PFSK-1 (cell line): ENCODE measurements around the gene SYNDIG1L.

Source experiments
- FOXP2 ChIP-seq: optimal IDR thresholded peaks from 2 replicates; pipeline ENCODE3; 2011; ENCODE audit warnings: borderline replicate concordance, control low read depth, inconsistent platforms; ENCODE audit not compliant: insufficient read depth; ENCODE audit errors: extremely low read length, extremely low read depth
- POLR2AphosphoS5 ChIP-seq: IDR thresholded peaks from 2 replicates; pipeline ENCODE4 v1.6.1; 2012; ENCODE audit warnings: low read depth, mild to moderate bottlenecking, control low read depth, low read length, moderate library complexity
- SIN3A ChIP-seq: IDR thresholded peaks from 2 replicates; pipeline ENCODE4 v1.6.1; 2012; ENCODE audit warnings: mild to moderate bottlenecking, low read length, moderate library complexity, borderline replicate concordance; ENCODE audit not compliant: insufficient read depth
- TAF1 ChIP-seq: IDR thresholded peaks from 2 replicates; pipeline ENCODE4 v1.6.1; 2012; ENCODE audit warnings: low read length, control low read depth, borderline replicate concordance; ENCODE audit not compliant: insufficient read depth
- TF ChIP-seq, protein P1 (sequence below), 2 experiments: IDR thresholded peaks; 2 replicates each; pipeline versions ENCODE4 v1.6.1 to v1.8.0; 2011 to 2012; ENCODE audit warnings: low read depth in 2 of 2, low read length in 2 of 2, control low read depth in 1 of 2, inconsistent platforms in 1 of 2, mild to moderate bottlenecking in 1 of 2, moderate library complexity in 1 of 2; ENCODE audit not compliant: insufficient read depth in 1 of 2

The SYNDIG1L gene

DNA sequence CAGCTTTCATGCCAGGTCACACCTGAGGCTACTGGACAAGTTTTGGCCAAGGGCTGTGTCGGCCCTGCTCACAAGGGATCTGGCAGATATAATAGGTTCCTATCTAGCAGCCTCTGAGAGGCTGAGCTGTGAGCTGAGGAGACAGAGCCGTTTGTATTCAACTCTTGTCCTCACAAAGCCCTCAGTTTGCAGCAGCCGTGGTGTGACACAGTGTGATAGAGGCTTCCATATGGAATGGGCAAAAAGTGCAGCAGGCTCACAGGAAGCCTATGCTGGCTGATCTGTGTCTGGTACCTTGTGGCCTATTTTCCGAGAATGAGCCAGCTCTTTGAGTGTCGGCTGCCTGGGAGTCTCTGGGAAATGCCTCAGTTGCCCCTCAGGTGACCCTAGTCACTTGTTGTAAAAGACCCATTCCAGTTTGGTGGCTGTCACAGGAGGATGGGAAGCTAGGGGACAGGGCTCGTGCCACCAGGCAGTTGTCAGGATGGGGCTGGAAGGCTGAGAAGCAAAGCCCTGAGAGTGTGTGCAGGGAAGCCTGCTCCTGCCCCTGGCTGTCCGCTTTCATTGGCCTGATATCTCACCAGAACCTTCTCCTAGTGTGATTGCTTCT is 61.6 kb downstream of the SYNDIG1L start:
- TF ChIP-seq, protein P1, sequence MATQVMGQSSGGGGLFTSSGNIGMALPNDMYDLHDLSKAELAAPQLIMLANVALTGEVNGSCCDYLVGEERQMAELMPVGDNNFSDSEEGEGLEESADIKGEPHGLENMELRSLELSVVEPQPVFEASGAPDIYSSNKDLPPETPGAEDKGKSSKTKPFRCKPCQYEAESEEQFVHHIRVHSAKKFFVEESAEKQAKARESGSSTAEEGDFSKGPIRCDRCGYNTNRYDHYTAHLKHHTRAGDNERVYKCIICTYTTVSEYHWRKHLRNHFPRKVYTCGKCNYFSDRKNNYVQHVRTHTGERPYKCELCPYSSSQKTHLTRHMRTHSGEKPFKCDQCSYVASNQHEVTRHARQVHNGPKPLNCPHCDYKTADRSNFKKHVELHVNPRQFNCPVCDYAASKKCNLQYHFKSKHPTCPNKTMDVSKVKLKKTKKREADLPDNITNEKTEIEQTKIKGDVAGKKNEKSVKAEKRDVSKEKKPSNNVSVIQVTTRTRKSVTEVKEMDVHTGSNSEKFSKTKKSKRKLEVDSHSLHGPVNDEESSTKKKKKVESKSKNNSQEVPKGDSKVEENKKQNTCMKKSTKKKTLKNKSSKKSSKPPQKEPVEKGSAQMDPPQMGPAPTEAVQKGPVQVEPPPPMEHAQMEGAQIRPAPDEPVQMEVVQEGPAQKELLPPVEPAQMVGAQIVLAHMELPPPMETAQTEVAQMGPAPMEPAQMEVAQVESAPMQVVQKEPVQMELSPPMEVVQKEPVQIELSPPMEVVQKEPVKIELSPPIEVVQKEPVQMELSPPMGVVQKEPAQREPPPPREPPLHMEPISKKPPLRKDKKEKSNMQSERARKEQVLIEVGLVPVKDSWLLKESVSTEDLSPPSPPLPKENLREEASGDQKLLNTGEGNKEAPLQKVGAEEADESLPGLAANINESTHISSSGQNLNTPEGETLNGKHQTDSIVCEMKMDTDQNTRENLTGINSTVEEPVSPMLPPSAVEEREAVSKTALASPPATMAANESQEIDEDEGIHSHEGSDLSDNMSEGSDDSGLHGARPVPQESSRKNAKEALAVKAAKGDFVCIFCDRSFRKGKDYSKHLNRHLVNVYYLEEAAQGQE (IDR thresholded peaks at IDR 0.05; ENCODE audit: insufficient read depth in 1 of 2, low read depth in 2 of 2, low read length in 2 of 2): no peak
- TF ChIP-seq POLR2AphosphoS5: no peak
- no peak for TF ChIP-seq TAF1
- TF ChIP-seq FOXP2: no peak
- TF ChIP-seq SIN3A: no peak

DNA sequence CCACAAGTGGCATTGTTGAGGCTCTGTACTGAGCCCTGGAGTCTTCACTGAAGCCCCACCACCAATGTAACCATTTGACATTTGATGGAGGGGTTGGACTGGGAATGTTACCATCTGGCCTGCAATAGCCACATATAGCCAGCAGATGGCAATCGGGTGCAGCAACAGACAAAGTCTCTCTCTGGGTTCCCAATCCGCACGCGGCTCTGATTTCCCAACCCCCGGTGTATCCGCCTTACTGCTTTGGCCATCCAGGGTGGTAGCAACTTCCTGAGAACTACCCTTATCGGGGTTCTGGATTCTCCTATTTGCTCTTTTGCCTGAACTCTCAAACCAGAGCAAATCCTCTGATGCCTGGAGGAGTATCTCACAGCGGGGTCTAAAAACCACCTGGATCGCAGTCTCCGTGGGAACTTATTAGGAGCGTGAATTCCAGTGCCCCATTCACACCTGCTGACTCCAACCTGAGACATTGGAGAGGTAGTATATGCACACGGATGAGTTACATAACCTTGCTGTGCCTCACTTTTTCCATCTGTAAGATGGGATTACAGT is 63.6 kb downstream of the SYNDIG1L start:
- no peak for TF ChIP-seq FOXP2
- TF ChIP-seq, protein P1 (IDR thresholded peaks at IDR 0.05; ENCODE audit: insufficient read depth in 1 of 2, low read depth in 2 of 2, low read length in 2 of 2): no peak
- TF ChIP-seq SIN3A: no peak
- no peak for TF ChIP-seq POLR2AphosphoS5
- no peak for TF ChIP-seq TAF1

DNA sequence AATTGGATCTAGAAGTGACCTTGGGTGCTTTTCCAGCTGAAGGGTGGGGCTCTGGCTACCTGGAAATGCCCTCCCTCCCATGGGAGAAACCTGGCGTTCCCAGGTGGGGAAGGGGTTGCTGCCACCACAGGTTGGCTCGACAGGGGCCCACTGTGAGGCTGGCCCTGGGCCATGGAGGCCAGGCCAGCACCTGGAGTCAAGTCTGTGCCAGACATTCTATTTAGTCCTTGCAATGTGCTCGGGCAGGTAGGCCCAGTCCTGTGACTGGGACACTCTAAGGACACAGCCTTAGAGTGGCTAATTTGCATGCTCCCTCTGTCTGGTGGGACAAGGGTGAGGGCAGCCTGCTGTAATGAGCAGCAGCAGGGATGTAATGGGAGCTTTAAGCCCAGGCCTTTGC is 65.8 kb downstream of the SYNDIG1L start:
- TF ChIP-seq FOXP2: no peak
- TF ChIP-seq, protein P1 (IDR thresholded peaks at IDR 0.05; ENCODE audit: insufficient read depth in 1 of 2, low read depth in 2 of 2, low read length in 2 of 2): no peak
- no peak for TF ChIP-seq SIN3A
- TF ChIP-seq TAF1: no peak
- no peak for TF ChIP-seq POLR2AphosphoS5

DNA sequence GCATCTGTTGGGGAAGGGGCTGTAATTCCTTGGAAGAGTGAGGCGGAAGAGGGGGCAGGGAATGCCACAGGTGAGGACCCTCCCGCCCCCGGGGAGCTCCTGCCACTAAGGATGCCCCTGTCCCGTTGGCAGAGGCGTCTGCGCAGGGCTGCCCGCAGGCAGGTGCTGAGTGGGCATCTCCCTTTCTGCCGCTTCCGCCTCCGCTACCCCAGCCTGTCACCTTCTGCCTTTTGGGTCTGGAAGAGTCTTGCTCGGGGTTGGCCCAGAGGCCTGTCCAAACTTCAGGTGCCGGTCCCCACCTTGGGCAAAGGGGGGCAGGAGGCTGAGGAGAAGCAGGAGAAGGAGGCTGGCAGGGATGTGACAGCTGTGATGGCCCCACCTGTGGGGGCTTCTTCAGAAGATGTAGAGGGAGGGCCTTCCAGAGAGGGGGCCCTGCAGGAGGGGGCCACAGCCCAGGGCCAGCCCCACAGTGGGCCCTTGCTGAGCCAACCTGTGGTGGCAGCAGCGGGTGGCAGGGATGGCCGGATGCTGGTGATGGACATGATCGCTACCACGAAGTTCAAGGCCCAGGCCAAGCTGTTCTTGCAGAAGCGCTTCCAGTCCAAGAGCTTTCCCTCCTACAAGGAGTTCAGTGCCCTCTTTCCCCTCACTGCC is 67.7 kb downstream of the SYNDIG1L start:
- TF ChIP-seq TAF1 (no peak), SIN3A (no peak)

DNA sequence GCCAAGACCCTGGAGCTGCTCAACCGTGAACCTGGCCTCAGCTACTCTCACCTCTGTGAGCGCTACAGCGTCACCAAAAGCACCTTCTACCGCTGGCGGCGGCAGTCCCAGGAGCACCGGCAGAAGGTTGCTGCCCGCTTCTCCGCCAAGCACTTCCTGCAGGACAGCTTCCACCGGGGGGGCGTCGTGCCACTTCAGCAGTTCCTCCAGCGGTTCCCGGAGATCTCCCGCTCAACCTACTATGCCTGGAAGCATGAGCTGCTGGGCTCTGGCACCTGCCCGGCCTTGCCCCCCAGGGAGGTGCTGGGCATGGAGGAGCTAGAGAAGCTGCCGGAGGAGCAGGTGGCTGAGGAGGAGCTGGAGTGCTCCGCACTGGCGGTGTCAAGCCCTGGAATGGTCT is 68.4 kb downstream of the SYNDIG1L start:
- no peak for TF ChIP-seq POLR2AphosphoS5
- TF ChIP-seq SIN3A: no peak
- TF ChIP-seq FOXP2: no peak
- TF ChIP-seq TAF1: no peak
- TF ChIP-seq, protein P1 (IDR thresholded peaks at IDR 0.05; ENCODE audit: insufficient read depth in 1 of 2, low read depth in 2 of 2, low read length in 2 of 2): no peak
